Mesenchymal stem cell (in vitro differentiated cells and primary cell): ENCODE measurements around the gene TUBA4A.

ENCODE experiments used
- DNase-seq: peaks from one replicate; pipeline ENCODE4 v3.0.0-alpha.2; 2013
- H2AFZ ChIP-seq: one replicate; pipeline ENCODE4 v1.6.1; 2013; ENCODE audit warnings: low read depth, mild to moderate bottlenecking, control low read depth, inconsistent platforms, low read length, moderate library complexity
- H2AK5ac ChIP-seq: 2 replicates; pipeline ENCODE4 v1.6.1; 2013; ENCODE audit warnings: low read length, moderate library complexity, mild to moderate bottlenecking, inconsistent platforms; ENCODE audit not compliant: severe bottlenecking
- H2BK120ac ChIP-seq: one replicate; pipeline ENCODE4 v1.6.1; 2013; ENCODE audit warnings: low read depth, mild to moderate bottlenecking, inconsistent platforms, low read length, moderate library complexity
- H2BK12ac ChIP-seq, 2 experiments: one replicate each; pipeline ENCODE4 v1.6.1; 2013; ENCODE audit warnings: inconsistent platforms in 2 of 2, low read length in 2 of 2, mild to moderate bottlenecking in 2 of 2, moderate library complexity in 2 of 2, control low read depth in 1 of 2
- H2BK15ac ChIP-seq: one replicate; pipeline ENCODE4 v1.6.1; 2013; ENCODE audit warnings: mild to moderate bottlenecking, low read depth, inconsistent platforms; ENCODE audit not compliant: poor library complexity, severe bottlenecking
- H2BK5ac ChIP-seq: 2 replicates; pipeline ENCODE4 v1.6.1; 2013; ENCODE audit warnings: low read depth, mild to moderate bottlenecking, low read length, control low read depth, inconsistent platforms; ENCODE audit not compliant: poor library complexity, severe bottlenecking
- H3K14ac ChIP-seq, 2 experiments: one replicate each; pipeline ENCODE4 v1.6.1; 2013; ENCODE audit warnings: inconsistent platforms in 2 of 2, low read length in 2 of 2, control low read depth in 1 of 2, mild to moderate bottlenecking in 1 of 2, moderate library complexity in 1 of 2
- H3K18ac ChIP-seq, 2 experiments: one replicate each; pipeline ENCODE4 v1.6.1; 2013; ENCODE audit warnings: inconsistent platforms in 2 of 2, low read length in 2 of 2, control low read depth in 1 of 2, low read depth in 1 of 2, mild to moderate bottlenecking in 1 of 2
- H3K23ac ChIP-seq, 2 experiments: one replicate each; pipeline ENCODE4 v1.6.1; 2013; ENCODE audit warnings: inconsistent platforms in 2 of 2, low read length in 2 of 2, mild to moderate bottlenecking in 2 of 2, moderate library complexity in 2 of 2, control low read depth in 1 of 2
- H3K27ac ChIP-seq: 2 replicates; pipeline ENCODE4 v1.5.1; 2013; ENCODE audit warnings: mild to moderate bottlenecking, moderate library complexity, low read length, control low read depth, inconsistent platforms; ENCODE audit not compliant: poor library complexity, severe bottlenecking
- H3K27me3 ChIP-seq, 2 experiments: 2 replicates each; pipeline versions ENCODE4 v1.6.1 to v1.7.0; 2013; ENCODE audit warnings: low read length in 2 of 2, mild to moderate bottlenecking in 2 of 2, moderate library complexity in 2 of 2, control low read depth in 1 of 2, inconsistent platforms in 1 of 2; ENCODE audit not compliant: control insufficient read depth in 1 of 2, insufficient read depth in 1 of 2
- H3K36me3 ChIP-seq, 2 experiments: 2 replicates each; pipeline versions ENCODE4 v1.6.1 to v1.7.0; 2013; ENCODE audit warnings: low read length in 2 of 2, control low read depth in 1 of 2, inconsistent platforms in 1 of 2, low read depth in 1 of 2, mild to moderate bottlenecking in 1 of 2; ENCODE audit not compliant: insufficient read depth in 2 of 2, control insufficient read depth in 1 of 2
- H3K4ac ChIP-seq, 2 experiments: one replicate each; pipeline ENCODE4 v1.6.1; 2013; ENCODE audit warnings: inconsistent platforms in 2 of 2, low read length in 2 of 2, mild to moderate bottlenecking in 2 of 2, moderate library complexity in 2 of 2, control low read depth in 1 of 2, low read depth in 1 of 2
- H3K4me1 ChIP-seq: 2 replicates; pipeline ENCODE4 v1.6.1; 2013; ENCODE audit warnings: low read depth, low read length, control low read depth; ENCODE audit not compliant: control insufficient read depth, insufficient read depth
- H3K4me2 ChIP-seq: 2 replicates; pipeline ENCODE4 v1.6.1; 2013; ENCODE audit warnings: low read length, mild to moderate bottlenecking, inconsistent platforms; ENCODE audit not compliant: poor library complexity, severe bottlenecking
- H3K4me3 ChIP-seq, 2 experiments: 2 replicates each; pipeline versions ENCODE4 v1.5.1 to v1.7.0; 2013; ENCODE audit warnings: low read length in 2 of 2, mild to moderate bottlenecking in 2 of 2, control low read depth in 1 of 2, low read depth in 1 of 2; ENCODE audit not compliant: insufficient read depth in 1 of 2
- H3K79me1 ChIP-seq: replicated peaks from 2 replicates; pipeline ENCODE4 v1.6.1; 2013; ENCODE audit warnings: mild to moderate bottlenecking, control low read depth, low read length, inconsistent platforms; ENCODE audit not compliant: poor library complexity, severe bottlenecking
- H3K9ac ChIP-seq: 2 replicates; pipeline ENCODE4 v1.7.0; 2013; ENCODE audit warnings: mild to moderate bottlenecking, low read length, moderate library complexity
- H3K9me3 ChIP-seq: 2 replicates; pipeline ENCODE4 v1.7.0; 2013; ENCODE audit warnings: mild to moderate bottlenecking, low read length; ENCODE audit not compliant: control insufficient read depth
- H4K8ac ChIP-seq: one replicate; pipeline ENCODE4 v1.6.1; 2013; ENCODE audit warnings: inconsistent platforms, mild to moderate bottlenecking, low read length, moderate library complexity
- H4K91ac ChIP-seq: one replicate; pipeline ENCODE4 v1.6.1; 2013; ENCODE audit warnings: mild to moderate bottlenecking, low read length, inconsistent platforms
- WGBS: methylation state at CpG from one replicate; pipeline ENCODE4 v1.1.7; 2013; ENCODE audit warnings: mixed read lengths; 5-methylcytosine and 5-hydroxymethylcytosine counted together

Gene TUBA4A

GRCh38 chr2:219269362-219270054 is 15.8 kb upstream of the TUBA4A start:
- H3K23ac ChIP-seq: no peak overlapping the region
- H3K27me3 ChIP-seq: peaks cover 3 to 11% of the 10 kb centered on the region in 2 experiments
- no peak overlapping the region for H2BK12ac ChIP-seq
- no peak overlapping the region for H3K4me3 ChIP-seq
- H3K9ac ChIP-seq: no peak overlapping the region
- peaks cover 20% of the 10 kb centered on the region for H3K4me1 ChIP-seq
- no peak overlapping the region for H4K91ac ChIP-seq
- H2BK15ac ChIP-seq: no peak overlapping the region
- no peak overlapping the region for H3K4ac ChIP-seq
- H3K14ac ChIP-seq: no peak overlapping the region
- no peaks in the 10 kb centered on the region for H3K9me3 ChIP-seq
- H2AK5ac ChIP-seq: no peak overlapping the region
- 82% methylated on average over 8 of the region's 8 CpGs for WGBS
- H4K8ac ChIP-seq: no peak overlapping the region
- H3K36me3 ChIP-seq: no peaks in the 10 kb centered on the region
- no peak for DNase-seq
- no peak overlapping the region for H3K4me2 ChIP-seq
- H2AFZ ChIP-seq: no peak overlapping the region
- no peaks in the 10 kb centered on the region for H3K79me1 ChIP-seq
- H2BK120ac ChIP-seq: no peak overlapping the region
- no peak overlapping the region for H3K18ac ChIP-seq
- no peak overlapping the region for H2BK5ac ChIP-seq
- H3K27ac ChIP-seq: no peak overlapping the region

- Histone ChIP-seq H2BK15ac (no peak overlapping the region), H2AFZ (no peak overlapping the region), H3K4ac (no peak overlapping the region), H3K9ac (no peak overlapping the region), H3K4me2 (no peak overlapping the region), H3K18ac (no peak overlapping the region), H2AK5ac (no peak overlapping the region), H3K27me3 (peaks cover 3 to 11% of the 10 kb centered on the region in 2 experiments), H2BK5ac (no peak overlapping the region), H2BK120ac (no peak overlapping the region), H3K14ac (no peak overlapping the region), H4K8ac (no peak overlapping the region), H2BK12ac (no peak overlapping the region), H3K4me3 (no peak overlapping the region), H3K23ac (no peak overlapping the region), H3K4me1 (peaks cover 13% of the 10 kb centered on the region), H3K36me3 (no peaks in the 10 kb centered on the region), H3K27ac (no peak overlapping the region), H3K79me1 (no peaks in the 10 kb centered on the region), H4K91ac (no peak overlapping the region), H3K9me3 (no peaks in the 10 kb centered on the region)
- no peak for DNase-seq
- WGBS: 43% methylated on average over 1 of the region's 2 CpGs
Observed at GRCh38 chr2:219268294-219268693, 14.6 kb upstream of the TUBA4A start.

GRCh38 chr2:219266886-219267285 is 13.2 kb upstream of the TUBA4A start:
- DNase-seq: no peak
- Histone ChIP-seq H4K91ac (no peak overlapping the region), H2AFZ (no peak overlapping the region), H3K4me2 (no peak overlapping the region), H2BK15ac (no peak overlapping the region), H3K36me3 (no peaks in the 10 kb centered on the region), H3K14ac (no peak overlapping the region), H3K18ac (no peak overlapping the region), H2BK12ac (no peak overlapping the region), H3K4me3 (no peak overlapping the region), H3K9ac (no peak overlapping the region), H3K27me3 (peaks cover 3 to 11% of the 10 kb centered on the region in 2 experiments), H3K4me1 (peaks cover 11% of the 10 kb centered on the region), H3K23ac (no peak overlapping the region), H3K4ac (no peak overlapping the region), H2BK120ac (no peak overlapping the region), H4K8ac (no peak overlapping the region), H3K79me1 (no peaks in the 10 kb centered on the region), H2AK5ac (no peak overlapping the region), H2BK5ac (no peak overlapping the region), H3K27ac (no peak overlapping the region), H3K9me3 (no peaks in the 10 kb centered on the region)
- WGBS: no CpG with 5 or more reads among the region's 1 CpG

GRCh38 chr2:219266232-219266631 is 12.5 kb upstream of the TUBA4A start:
- H3K79me1 ChIP-seq: no peaks in the 10 kb centered on the region
- H3K4ac ChIP-seq: no peak overlapping the region
- H2BK120ac ChIP-seq: no peak overlapping the region
- no peaks in the 10 kb centered on the region for H3K9me3 ChIP-seq
- H3K9ac ChIP-seq: no peak overlapping the region
- peaks cover 8% of the 10 kb centered on the region for H3K4me1 ChIP-seq
- no peak overlapping the region for H3K4me3 ChIP-seq
- no peak overlapping the region for H2AFZ ChIP-seq
- no peak overlapping the region for H2BK5ac ChIP-seq
- peaks cover 7 to 16% of the 10 kb centered on the region in 2 experiments for H3K27me3 ChIP-seq
- no peak overlapping the region for H3K23ac ChIP-seq
- WGBS: 41% methylated on average over 3 of the region's 5 CpGs
- H2BK15ac ChIP-seq: peak overlapping the region; percentile 33
- H3K18ac ChIP-seq: no peak overlapping the region
- H2AK5ac ChIP-seq: no peak overlapping the region
- no peaks in the 10 kb centered on the region for H3K36me3 ChIP-seq
- no peak overlapping the region for H3K14ac ChIP-seq
- no peak overlapping the region for H4K91ac ChIP-seq
- H3K27ac ChIP-seq: no peak overlapping the region
- no peak overlapping the region for H3K4me2 ChIP-seq
- no peak for DNase-seq
- H2BK12ac ChIP-seq: no peak overlapping the region
- no peak overlapping the region for H4K8ac ChIP-seq
